Vagina (tissue), 2 donors: ENCODE data around the gene HERC4. TPM values are rescaled to one million over a fixed set of nuclear protein-coding genes. Genes with fewer than 3 reads are reported as not detected.

Experiments used
- DNase-seq, 2 donors: peaks; one replicate each; pipeline ENCODE4 v3.0.0-alpha.2; 2017; ENCODE audit errors: extremely low spot score in 2 of 2
- H3K27ac ChIP-seq: fragments of 200-600 bp; sonication (generic); one replicate; pipeline ENCODE4 v1.5.1; 2019
- H3K27me3 ChIP-seq: fragments of 200-600 bp; sonication (generic); one replicate; pipeline ENCODE4 v1.5.1; 2019
- H3K36me3 ChIP-seq, 2 donors: fragments of 200-600 bp; sonication (generic); one replicate each; pipeline ENCODE4 v1.5.1; 2017 to 2019
- H3K4me1 ChIP-seq: fragments of 200-600 bp; sonication (generic); one replicate; pipeline ENCODE4 v1.5.1; 2019
- H3K4me3 ChIP-seq, 2 donors: fragments of 200-600 bp; sonication (generic); 1 replicate in 1 of 2; 2 replicates in 1 of 2; pipeline ENCODE4 v1.5.1; 2016 to 2019
- H3K9me3 ChIP-seq: fragments of 200-600 bp; sonication (generic); one replicate; pipeline ENCODE4 v1.5.1; 2019
- CTCF ChIP-seq, 3 experiments: fragments of 450-650 bp in 2 of 3; fragments of 200-600 bp in 1 of 3; sonication (generic) in 1 of 3; IDR thresholded peaks; one replicate each; pipeline ENCODE4 v1.5.1; 2017 to 2019; ENCODE audit warnings: antibody characterized with exemption in 3 of 3, mild to moderate bottlenecking in 2 of 3, moderate library complexity in 2 of 3
- POLR2A ChIP-seq, 2 donors: fragments of 450-650 bp; IDR thresholded peaks; one replicate each; pipeline ENCODE4 v1.6.1; 2017; ENCODE audit warnings: antibody characterized with exemption in 2 of 2, mild to moderate bottlenecking in 2 of 2, moderate library complexity in 2 of 2
- POLR2AphosphoS5 ChIP-seq, 2 donors: sonication (generic); formaldehyde crosslinking; IDR thresholded peaks; one replicate each; pipeline ENCODE4 v1.9.0; 2017; ENCODE audit warnings: antibody characterized with exemption in 2 of 2, mild to moderate bottlenecking in 2 of 2, low read depth in 1 of 2; ENCODE audit not compliant: insufficient read depth in 1 of 2
- intact Hi-C: fragments of 100-400 bp; cut with DNase I; formaldehyde crosslinking; loops from one replicate; pipeline ENCODE4 v1.15.1; 2023
- total RNA-seq: library from RNA; depleted of rRNA; stranded (reverse); fragments of >200 nt; gene quantifications from one replicate; pipeline ENCODE4 v1.2.3, GENCODE V29; 2016

Gene HERC4
- total RNA-seq, 1 donor from 2014 or later = 47.9 TPM

- no peak for DNase-seq
- H3K36me3 ChIP-seq = no peaks in the 10 kb centered on the region
- H3K27ac ChIP-seq = no peak overlapping the region
- intact Hi-C loops = no loop called here
- TF ChIP-seq POLR2A (IDR thresholded peaks at IDR 0.05) (no peak), POLR2AphosphoS5 (IDR thresholded peaks at IDR 0.05; ENCODE audit: insufficient read depth in 1 of 2, low read depth in 1 of 2) (no peak), CTCF (IDR thresholded peaks at IDR 0.05) (no peak)
- no peaks in the 10 kb centered on the region for H3K27me3 ChIP-seq
- H3K9me3 ChIP-seq = no peaks in the 10 kb centered on the region
- no peak overlapping the region for H3K4me3 ChIP-seq
- H3K4me1 ChIP-seq = no peaks in the 10 kb centered on the region
Observed at GRCh38 chr10:68092512-68092911, 17.4 kb upstream of the HERC4 start.

GRCh38 chr10:68090586-68090985 is 15.5 kb upstream of the HERC4 start:
- TF ChIP-seq POLR2AphosphoS5 (IDR thresholded peaks at IDR 0.05; ENCODE audit: insufficient read depth in 1 of 2, low read depth in 1 of 2) (no peak), POLR2A (IDR thresholded peaks at IDR 0.05) (no peak), CTCF (IDR thresholded peaks at IDR 0.05) (no peak)
- Histone ChIP-seq H3K4me1 (no peaks in the 10 kb centered on the region), H3K4me3 (no peak overlapping the region), H3K36me3 (no peaks in the 10 kb centered on the region), H3K9me3 (no peaks in the 10 kb centered on the region), H3K27ac (no peak overlapping the region), H3K27me3 (no peaks in the 10 kb centered on the region)
- DNase-seq = no peak
- intact Hi-C loops = no loop called here

DNA sequence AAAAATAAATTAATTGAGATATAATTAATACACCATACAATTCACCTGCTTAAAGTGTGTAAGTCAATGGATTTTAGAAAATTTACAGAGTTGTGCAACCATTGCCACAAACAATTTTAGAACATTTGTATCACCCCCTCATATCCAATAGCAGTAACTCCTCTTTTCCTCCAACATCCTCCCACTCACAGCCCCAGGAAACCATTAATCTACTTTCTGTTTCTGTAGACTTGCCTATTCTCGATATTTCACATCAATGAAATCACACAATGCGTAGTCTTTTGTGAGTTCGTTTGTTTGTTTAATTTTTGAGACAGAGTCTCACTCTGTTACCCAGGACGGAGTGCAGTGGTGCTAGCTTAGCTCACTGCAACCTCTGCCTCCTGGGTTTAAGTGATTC is 13.7 kb upstream of the HERC4 start:
- no peak for DNase-seq

GRCh38 chr10:68087685-68088401 is 12.8 kb upstream of the HERC4 start:
- no peak for DNase-seq
- Histone ChIP-seq H3K27ac (no peak overlapping the region), H3K9me3 (no peaks in the 10 kb centered on the region), H3K27me3 (no peaks in the 10 kb centered on the region), H3K36me3 (no peaks in the 10 kb centered on the region), H3K4me3 (no peak overlapping the region), H3K4me1 (no peaks in the 10 kb centered on the region)
- TF ChIP-seq POLR2AphosphoS5 (IDR thresholded peaks at IDR 0.05; ENCODE audit: insufficient read depth in 1 of 2, low read depth in 1 of 2) (no peak), POLR2A (IDR thresholded peaks at IDR 0.05) (no peak), CTCF (IDR thresholded peaks at IDR 0.05) (no peak)
- intact Hi-C loops = no loop called here

More for the DNA sequence above, 13.7 kb upstream of the HERC4 start:
- Histone ChIP-seq H3K9me3 (no peaks in the 10 kb centered on the region), H3K36me3 (no peaks in the 10 kb centered on the region), H3K4me1 (no peaks in the 10 kb centered on the region), H3K4me3 (no peak overlapping the region), H3K27ac (no peak overlapping the region), H3K27me3 (no peaks in the 10 kb centered on the region)
- TF ChIP-seq CTCF (IDR thresholded peaks at IDR 0.05) = no peak
- no peak for TF ChIP-seq POLR2AphosphoS5 (IDR thresholded peaks at IDR 0.05; ENCODE audit: insufficient read depth in 1 of 2, low read depth in 1 of 2)
- no peak for TF ChIP-seq POLR2A (IDR thresholded peaks at IDR 0.05)
- intact Hi-C loops = no loop called here

- no peaks in the 10 kb centered on the region for H3K27me3 ChIP-seq
- no peaks in the 10 kb centered on the region for H3K4me1 ChIP-seq
- no peaks in the 10 kb centered on the region for H3K9me3 ChIP-seq
- H3K36me3 ChIP-seq = no peaks in the 10 kb centered on the region
- DNase-seq = no peak
- H3K4me3 ChIP-seq = no peak overlapping the region
- no peak overlapping the region for H3K27ac ChIP-seq
- intact Hi-C loops = no loop called here
- TF ChIP-seq POLR2A (IDR thresholded peaks at IDR 0.05) (no peak), POLR2AphosphoS5 (IDR thresholded peaks at IDR 0.05; ENCODE audit: insufficient read depth in 1 of 2, low read depth in 1 of 2) (no peak), CTCF (IDR thresholded peaks at IDR 0.05) (no peak)
Observed at GRCh38 chr10:68086910-68087684, 12.0 kb upstream of the HERC4 start.
